Measurements from ENCODE around the gene KRT80. TPM values are rescaled to one million over a fixed set of nuclear protein-coding genes. Genes with fewer than 3 reads are reported as not detected.

KRT80 gene
- total RNA-seq, 4 donors from 2014 or later: 0.34 to 1.6 TPM; not detected in 2

DNA sequence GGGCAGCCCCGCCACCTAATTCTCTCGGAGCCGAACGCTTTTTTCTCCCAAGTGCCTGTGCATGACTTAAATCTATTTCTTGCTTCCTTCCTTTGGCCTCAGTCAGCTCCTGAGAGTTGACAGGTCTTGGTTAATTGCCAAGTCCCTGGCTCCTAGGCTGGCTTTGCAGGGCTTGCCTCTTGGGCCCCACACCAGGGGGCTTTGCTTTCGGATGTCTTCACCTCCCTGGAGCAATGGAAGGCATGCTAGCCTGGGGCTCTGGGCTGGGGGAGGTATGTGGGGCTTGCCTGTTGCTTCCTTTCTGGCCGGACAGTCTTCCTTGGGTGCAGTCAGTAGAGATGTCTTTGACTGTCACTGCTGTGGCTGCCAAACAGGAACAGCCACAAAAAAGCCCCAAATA is 2.2 kb upstream of the KRT80 start:
- peak; percentile 43 to 53 for DNase-seq
- 39 to 51% methylated on average over 6 of the region's 6 CpGs for WGBS, 2 donors
- H3K27me3 ChIP-seq: no peaks in the 10 kb centered on the region
- no peaks in the 10 kb centered on the region for H3K9me3 ChIP-seq
- H3K27ac ChIP-seq: peak overlapping the region; percentile 40 to 97 (median 90)
- peaks cover 57 to 84% of the 10 kb centered on the region in 2 donors for H3K4me1 ChIP-seq
- H3K4me3 ChIP-seq (replicated peaks in 1 of 3): no peak overlapping the region
- no peak for TF ChIP-seq POLR2A (IDR thresholded peaks at IDR 0.05)
- TF ChIP-seq, protein P1, sequence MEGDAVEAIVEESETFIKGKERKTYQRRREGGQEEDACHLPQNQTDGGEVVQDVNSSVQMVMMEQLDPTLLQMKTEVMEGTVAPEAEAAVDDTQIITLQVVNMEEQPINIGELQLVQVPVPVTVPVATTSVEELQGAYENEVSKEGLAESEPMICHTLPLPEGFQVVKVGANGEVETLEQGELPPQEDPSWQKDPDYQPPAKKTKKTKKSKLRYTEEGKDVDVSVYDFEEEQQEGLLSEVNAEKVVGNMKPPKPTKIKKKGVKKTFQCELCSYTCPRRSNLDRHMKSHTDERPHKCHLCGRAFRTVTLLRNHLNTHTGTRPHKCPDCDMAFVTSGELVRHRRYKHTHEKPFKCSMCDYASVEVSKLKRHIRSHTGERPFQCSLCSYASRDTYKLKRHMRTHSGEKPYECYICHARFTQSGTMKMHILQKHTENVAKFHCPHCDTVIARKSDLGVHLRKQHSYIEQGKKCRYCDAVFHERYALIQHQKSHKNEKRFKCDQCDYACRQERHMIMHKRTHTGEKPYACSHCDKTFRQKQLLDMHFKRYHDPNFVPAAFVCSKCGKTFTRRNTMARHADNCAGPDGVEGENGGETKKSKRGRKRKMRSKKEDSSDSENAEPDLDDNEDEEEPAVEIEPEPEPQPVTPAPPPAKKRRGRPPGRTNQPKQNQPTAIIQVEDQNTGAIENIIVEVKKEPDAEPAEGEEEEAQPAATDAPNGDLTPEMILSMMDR (IDR thresholded peaks at IDR 0.05): no peak
- H3K36me3 ChIP-seq: no peaks in the 10 kb centered on the region
- intact Hi-C loops (cut with DNase I): no loop called here

DNA sequence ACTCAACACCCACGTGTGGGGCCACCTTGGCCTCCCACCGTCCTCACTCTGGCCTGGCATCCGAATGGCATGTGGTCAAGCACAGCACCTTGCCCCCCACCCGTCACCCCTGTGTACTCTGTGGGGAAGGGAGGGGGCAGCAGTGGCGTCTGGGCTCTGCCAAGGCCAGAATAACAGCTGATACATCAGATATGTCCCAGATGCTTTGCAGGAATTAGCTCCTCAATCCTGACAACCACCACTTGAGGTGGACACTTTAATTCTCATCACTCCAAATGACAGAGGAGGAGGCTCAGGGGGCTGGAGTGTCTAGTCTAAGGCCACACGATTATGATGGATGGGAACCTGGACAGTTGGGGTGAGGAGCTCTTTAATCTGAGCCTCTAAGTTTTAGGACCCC is 1.7 kb upstream of the KRT80 start:
- WGBS, 2 donors: 68 to 69% methylated on average over 4 to 5 of the region's 6 CpGs
- Histone ChIP-seq H3K4me1 (peaks cover 52 to 79% of the 10 kb centered on the region in 2 donors), H3K4me3 (replicated peaks in 1 of 3) (no peak overlapping the region), H3K27me3 (no peaks in the 10 kb centered on the region), H3K9me3 (no peaks in the 10 kb centered on the region), H3K36me3 (no peaks in the 10 kb centered on the region), H3K27ac (peak overlapping the region; percentile 40 to 97 (median 90))
- TF ChIP-seq, protein P1 (IDR thresholded peaks at IDR 0.05): no peak
- TF ChIP-seq POLR2A (IDR thresholded peaks at IDR 0.05): no peak
- intact Hi-C loops (cut with DNase I): no loop called here
- DNase-seq: no peak

DNA sequence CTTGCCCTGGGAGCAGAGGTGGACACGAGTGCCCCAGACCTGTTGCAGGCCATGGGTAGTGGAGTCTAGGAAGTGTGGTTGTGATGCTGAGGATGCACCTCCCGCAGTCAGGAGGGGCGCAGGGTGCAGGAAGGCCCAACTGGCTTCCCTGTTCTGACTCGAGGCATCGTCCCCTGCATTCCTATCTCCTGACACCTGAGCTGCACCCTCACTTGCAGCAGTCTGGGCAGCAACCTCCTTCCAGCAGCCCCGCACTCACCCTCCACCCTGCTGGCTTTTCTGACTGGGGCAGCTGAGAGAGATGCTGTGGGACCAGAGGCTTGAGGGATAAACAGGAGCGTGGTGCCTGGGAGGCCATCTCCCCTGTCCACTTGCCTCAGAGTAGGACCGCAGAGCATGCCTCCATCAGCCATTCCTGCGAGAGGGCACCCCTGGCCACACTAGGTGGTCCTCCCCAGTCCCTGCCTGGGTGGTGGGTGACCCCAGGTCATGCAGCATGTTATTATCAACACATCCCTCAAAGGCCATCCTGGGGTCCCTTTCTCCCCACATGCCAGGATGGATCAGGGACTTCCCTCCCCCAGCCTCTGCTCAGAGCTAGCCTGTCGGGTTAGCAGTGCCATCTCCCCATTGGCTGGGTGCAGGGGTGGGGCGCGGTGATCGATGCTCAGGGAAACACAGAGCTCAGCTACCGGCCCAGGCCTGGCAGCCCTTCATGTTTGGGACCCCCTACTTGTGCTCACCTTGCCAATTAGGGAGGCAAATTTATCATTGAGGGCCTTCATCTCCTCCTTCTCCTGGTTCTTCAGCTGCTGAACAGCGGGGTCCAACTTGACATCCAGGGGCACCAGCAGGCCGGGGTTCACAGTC is 719 bp downstream of the KRT80 start:
- DNase-seq: no peak
- Histone ChIP-seq H3K4me1 (peaks cover 37 to 66% of the 10 kb centered on the region in 2 donors), H3K27me3 (no peaks in the 10 kb centered on the region), H3K36me3 (no peaks in the 10 kb centered on the region), H3K9me3 (no peaks in the 10 kb centered on the region), H3K4me3 (replicated peaks in 1 of 3) (no peak overlapping the region), H3K27ac (peak overlapping the region; percentile 89 to 97 (median 90))
- 86 to 91% methylated on average over 9 to 11 of the region's 16 CpGs for WGBS, 2 donors
- TF ChIP-seq, protein P1 (IDR thresholded peaks at IDR 0.05): no peak
- no peak for TF ChIP-seq POLR2A (IDR thresholded peaks at IDR 0.05)
- intact Hi-C loops (cut with DNase I): no loop called here

DNA sequence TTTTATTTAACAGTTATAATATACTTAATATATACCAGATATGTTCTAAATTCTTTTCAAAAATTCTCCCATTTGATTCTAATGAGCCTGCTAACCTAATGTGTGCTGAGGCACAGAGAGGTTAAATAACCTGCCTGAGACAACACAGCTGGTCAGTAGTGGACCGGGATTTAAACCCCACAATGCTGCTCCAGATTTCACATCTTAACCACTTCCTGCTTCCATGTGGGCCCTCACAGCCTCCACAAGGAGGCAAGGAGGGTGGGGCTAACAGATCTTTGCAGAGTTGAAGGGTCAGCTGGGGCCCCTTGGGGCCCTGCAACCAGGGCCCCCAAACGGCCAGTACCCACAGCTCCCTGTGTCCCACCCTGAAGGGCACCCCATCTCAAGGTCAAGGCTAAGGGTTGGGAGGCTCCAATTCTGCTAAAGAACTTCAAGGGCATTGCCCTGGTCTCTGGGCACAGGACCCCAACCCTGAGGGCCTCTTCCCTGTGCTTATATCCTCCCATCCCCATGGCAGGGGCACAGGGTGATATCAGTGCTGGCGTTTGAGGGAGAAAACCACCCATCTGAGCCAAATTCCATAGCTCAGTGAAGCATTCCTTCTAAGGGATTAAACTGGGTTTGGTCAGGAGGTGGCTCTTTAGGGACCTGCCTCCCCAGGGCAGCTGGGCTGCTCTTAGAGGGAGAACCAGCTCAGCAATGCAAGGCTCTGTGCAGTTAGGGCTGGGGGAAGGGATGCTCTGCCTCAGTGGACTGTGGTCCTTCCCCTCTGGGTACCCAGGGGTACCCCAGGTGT is 2.2 kb downstream of the KRT80 start:
- Histone ChIP-seq H3K27me3 (no peaks in the 10 kb centered on the region), H3K4me3 (replicated peaks in 1 of 3) (no peak overlapping the region), H3K36me3 (no peaks in the 10 kb centered on the region), H3K27ac (peak overlapping the region; percentile 71 to 97 (median 82)), H3K4me1 (peaks cover 37 to 61% of the 10 kb centered on the region in 2 donors), H3K9me3 (no peaks in the 10 kb centered on the region)
- intact Hi-C loops (cut with DNase I): no loop called here
- WGBS, 2 donors: 33 to 60% methylated on average over 3 of the region's 3 CpGs
- peak; percentile 64 to 78 for DNase-seq
- TF ChIP-seq, protein P1 (IDR thresholded peaks at IDR 0.05): no peak
- TF ChIP-seq POLR2A (IDR thresholded peaks at IDR 0.05): peak in 1 of 2 donors; percentile 60
